GM19099 (cell line): ENCODE results near the gene EMID1.

Experiments
- POLR2A ChIP-seq: IDR thresholded peaks from 3 replicates; pipeline ENCODE4 v1.6.1; 2011; ENCODE audit warnings: low read depth; ENCODE audit not compliant: insufficient read length; ENCODE audit errors: extremely low read depth

Gene EMID1

GRCh38 chr22:29256606-29257325 is 51.1 kb downstream of the EMID1 start:
- TF ChIP-seq POLR2A, result no peak

- TF ChIP-seq POLR2A, result no peak
Observed at GRCh38 chr22:29257751-29258181, 52.1 kb downstream of the EMID1 start.

GRCh38 chr22:29258407-29259252 is 52.9 kb downstream of the EMID1 start:
- TF ChIP-seq POLR2A, result no peak

GRCh38 chr22:29259253-29259899 is 53.7 kb downstream of the EMID1 start:
- no peak for TF ChIP-seq POLR2A

- TF ChIP-seq POLR2A, result no peak
Observed at GRCh38 chr22:29260031-29260560, 54.4 kb downstream of the EMID1 start.

GRCh38 chr22:29260601-29261315 is 55.1 kb downstream of the EMID1 start:
- TF ChIP-seq POLR2A, result no peak

GRCh38 chr22:29263791-29264276 is 58.1 kb downstream of the EMID1 start:
- TF ChIP-seq POLR2A, result no peak

GRCh38 chr22:29265305-29265704 is 59.6 kb downstream of the EMID1 start:
- TF ChIP-seq POLR2A, result no peak

GRCh38 chr22:29265929-29266328 is 60.2 kb downstream of the EMID1 start:
- no peak for TF ChIP-seq POLR2A

GRCh38 chr22:29266564-29267461 is 61.1 kb downstream of the EMID1 start:
- no peak for TF ChIP-seq POLR2A

GRCh38 chr22:29267462-29267857 is 61.8 kb downstream of the EMID1 start:
- no peak for TF ChIP-seq POLR2A

GRCh38 chr22:29267858-29268510 is 62.3 kb downstream of the EMID1 start, which contains the start of the genes EWSR1 and RHBDD3:
Gene EWSR1 (plus strand): TSS chr22:29268268. CDS start chr22:29268337, 69 bp downstream.
Gene RHBDD3 (minus strand): TSS chr22:29267981. CDS start chr22:29265626, 2,355 bp downstream.
- TF ChIP-seq POLR2A, result peak; percentile 76
